Hematopoietic multipotent progenitor cell treated with erythropoietin and hydrocortisone succinate and interleukin-3 and kit ligand, for 15 days (in vitro differentiated cells): ENCODE results near the gene PLCD1.
"Not testable (repeated sequence)": the region's sequence is repeated elsewhere in the genome, so short reads cannot be mapped to it uniquely, and the experiment has no call there.

Experiments used
- DNase-seq: peaks from one replicate; pipeline ENCODE4 v3.0.0-alpha.2; 2015; ENCODE audit warnings: low spot score

The PLCD1 gene

DNA sequence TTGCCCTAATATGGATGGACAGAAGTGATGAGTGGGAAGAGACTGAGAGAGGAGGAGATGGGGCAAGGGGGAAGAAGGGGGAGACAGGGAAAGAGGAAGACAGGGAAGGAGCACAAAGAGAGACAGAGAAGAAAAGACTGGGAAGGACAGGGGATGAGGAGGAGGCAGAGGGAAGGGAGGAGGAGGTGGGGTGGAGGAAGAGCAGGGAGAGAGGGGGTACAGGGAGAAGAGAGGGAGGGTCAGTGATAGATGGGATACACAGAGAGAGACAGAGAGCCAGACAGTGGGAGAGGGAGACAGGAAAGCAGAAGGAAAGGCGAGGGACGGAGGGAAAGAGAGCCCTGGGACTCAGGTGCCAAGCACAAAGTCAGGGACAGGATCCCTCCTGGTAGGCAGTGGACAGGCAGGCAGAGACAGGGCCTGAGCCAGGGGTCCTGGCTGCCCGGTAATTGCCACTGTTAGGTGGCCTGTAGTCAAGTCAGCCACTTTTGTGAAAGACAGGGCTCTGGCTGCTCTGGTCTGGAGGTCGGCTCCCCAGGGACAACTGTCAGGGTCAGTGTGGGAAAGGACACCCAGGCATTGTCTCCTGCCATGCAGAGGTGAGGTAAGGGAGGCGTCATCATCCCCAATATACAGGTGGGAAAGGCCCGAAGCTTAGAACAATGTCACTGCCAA, 29.1 kb downstream of the PLCD1 start:
- no peak for DNase-seq

DNA sequence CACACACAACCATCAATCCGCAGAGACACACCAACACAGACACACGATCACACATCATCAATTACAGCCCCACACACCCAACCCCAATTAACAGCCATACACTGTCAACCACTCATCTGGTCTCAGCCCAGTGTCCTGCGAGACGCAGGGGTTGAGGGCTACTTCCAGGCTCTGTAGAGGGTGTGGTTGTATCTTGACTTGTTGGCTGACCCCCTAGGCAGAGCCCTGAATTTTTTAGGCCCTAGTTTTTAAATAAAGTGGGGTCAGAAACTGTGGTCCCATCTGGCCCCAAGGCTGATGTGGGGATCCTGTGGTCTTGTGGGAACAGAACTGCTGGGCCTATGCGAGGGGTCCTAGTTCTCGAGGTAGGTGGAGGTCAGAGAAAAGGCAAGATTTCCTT, 29.6 kb downstream of the PLCD1 start:
- no peak for DNase-seq

DNA sequence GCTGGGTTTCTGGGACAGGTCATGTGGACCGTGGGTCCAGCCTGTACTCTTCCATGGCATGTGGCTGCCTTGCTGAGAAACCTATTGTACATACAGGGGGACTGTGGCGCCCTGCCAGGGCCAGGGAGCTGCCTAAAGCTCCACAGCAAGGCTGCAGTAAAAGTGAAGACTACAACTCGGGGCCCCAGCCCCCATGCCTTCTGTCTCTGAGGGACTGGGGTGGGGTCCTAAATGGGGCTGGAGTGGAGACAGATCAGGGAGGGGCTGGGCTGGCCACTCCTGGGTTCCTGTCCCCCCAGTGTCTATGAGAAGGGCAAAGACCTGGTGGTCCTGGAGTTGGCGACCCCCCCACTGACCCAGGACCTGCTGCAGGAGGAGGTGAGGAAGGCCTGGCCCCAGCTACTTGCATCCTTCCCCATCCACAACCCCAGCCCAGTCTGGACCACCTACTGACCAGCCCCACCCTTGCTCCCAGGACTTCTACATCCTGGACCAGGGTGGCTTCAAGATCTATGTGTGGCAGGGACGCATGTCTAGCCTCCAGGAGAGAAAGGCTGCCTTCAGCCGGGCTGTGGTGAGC, 31.6 kb downstream of the PLCD1 start:
- no peak for DNase-seq

DNA sequence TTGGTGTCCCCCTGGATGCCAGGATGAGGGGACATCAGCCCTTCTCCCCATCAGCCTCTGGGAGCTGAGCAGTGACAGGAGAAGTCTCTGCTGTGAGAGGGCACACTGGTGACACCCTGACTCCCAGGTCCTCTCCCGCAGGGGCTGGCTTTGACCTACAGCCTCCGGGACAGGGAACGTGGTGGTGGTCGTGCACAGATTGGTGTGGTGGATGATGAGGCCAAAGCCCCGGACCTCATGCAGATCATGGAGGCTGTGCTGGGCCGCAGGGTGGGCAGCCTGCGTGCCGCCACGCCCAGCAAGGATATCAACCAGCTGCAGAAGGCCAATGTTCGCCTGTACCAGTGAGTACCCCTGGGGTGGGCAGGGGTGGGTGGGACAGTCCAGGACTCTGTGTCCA, 32.1 kb downstream of the PLCD1 start:
- DNase-seq: no peak

DNA sequence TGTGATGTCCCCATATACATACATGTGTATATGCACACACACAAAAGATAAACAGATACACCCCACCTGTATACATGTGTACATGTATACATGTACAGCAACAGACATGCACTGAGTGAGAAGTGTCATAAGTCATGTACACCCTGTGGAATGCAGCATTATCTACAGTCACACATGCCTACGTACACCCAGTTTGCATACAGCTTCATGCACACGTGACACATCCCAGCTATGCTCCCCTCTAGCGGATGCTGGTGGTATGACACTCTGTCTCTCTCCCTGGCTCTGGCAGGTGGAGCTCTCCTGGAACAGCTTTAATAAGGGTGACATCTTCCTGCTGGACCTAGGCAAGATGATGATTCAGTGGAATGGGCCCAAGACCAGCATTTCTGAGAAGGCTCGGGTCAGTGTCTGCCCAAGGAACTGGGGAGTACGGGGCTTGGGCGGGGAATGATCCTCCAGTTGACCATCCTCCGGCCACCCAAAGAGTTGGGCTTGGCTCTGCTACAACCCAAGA, 32.6 kb downstream of the PLCD1 start:
- peak; percentile 86 for DNase-seq

DNA sequence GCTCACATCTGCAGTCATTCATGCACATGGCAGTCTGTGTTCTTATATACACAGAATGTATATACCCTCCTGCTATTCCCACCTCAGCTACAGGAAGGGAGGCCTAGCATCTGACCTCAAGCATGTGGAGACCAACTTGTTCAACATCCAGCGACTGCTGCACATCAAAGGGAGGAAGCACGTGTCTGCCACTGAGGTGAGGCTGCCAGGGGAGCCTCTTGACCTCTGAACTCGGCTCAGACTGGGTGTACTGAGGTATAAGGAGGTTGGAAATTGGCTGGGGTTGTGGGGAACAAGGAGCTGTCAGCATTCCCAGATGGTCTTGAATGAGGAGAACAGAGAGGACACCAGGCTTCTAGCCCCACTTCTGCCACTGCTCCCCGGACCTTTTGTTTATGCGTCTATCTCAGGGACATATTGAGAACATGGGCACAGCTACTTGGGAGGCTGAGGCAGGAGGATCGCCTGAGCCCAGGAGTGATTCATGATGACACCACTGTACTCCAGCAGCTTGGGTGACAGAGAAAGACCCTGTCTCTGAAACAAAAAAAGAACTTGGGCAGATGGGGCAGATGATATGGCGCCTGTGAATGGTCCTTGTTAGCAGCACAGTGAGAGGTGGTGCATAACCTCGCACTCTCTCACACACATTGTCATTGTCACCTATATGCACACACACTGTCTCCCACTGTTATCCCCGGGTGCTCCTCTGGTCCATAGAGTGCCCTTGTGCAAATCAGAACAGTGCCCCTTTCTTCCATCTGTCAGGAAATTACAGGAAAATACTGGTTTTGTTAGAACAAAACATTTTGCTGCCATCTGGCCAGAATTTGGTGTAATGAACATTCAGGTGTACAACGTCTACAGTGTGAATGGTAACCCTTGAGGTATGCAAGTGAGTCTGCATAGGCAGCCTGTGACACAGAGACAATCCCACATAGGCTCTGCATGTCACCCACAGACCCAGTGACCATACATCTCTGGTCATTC, 33.5 kb downstream of the PLCD1 start:
- DNase-seq: no peak

DNA sequence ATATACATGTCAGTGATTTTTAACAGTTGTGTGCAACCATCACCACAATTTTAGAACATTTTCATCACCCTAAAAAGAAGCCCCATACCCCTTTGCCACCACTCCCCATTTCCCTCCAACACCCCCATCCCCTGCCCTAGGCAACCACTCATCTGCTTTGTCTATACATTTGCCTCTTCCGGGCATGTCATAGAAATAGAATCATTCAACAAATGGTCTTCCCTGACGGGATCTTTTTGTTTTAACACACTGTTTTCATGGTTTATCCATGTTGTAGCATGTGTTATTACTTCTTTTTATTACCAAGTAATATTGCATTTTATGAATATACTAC, 34.8 kb downstream of the PLCD1 start:
- DNase-seq: no peak

DNA sequence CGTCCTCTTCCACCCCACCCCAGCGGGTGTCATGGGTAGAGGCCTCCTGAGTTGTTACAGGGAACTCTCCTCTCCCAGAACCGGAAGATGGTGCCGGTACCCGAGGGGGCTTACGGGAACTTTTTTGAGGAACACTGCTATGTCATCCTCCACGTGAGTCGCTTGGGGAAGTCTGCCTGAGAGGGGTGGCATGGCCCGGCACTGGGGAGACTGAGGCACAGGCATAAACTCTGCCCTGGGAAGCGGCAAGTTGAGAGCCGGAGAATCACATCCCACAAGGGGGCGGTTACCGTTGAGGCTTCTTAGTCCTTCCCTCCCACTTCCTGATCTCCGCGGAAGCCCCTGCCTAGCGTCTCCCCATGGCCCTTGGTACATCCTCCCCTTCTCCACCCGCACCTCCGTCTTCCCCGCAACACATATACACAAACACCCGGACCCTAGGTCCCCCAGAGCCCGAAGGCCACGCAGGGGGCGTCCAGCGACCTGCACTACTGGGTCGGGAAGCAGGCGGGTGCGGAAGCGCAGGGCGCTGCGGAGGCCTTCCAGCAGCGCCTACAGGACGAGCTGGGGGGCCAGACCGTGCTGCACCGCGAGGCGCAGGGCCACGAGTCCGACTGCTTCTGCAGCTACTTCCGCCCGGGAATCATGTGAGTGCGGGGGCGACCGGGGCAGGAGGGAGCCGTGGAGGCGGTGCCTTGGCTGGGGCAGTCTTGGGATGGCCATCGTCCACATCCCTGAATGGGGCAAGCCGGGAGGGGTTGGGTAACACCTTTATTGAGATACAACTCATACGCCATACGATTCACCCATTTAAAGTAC, 35.4 kb downstream of the PLCD1 start:
- peak; percentile 16 for DNase-seq

DNA sequence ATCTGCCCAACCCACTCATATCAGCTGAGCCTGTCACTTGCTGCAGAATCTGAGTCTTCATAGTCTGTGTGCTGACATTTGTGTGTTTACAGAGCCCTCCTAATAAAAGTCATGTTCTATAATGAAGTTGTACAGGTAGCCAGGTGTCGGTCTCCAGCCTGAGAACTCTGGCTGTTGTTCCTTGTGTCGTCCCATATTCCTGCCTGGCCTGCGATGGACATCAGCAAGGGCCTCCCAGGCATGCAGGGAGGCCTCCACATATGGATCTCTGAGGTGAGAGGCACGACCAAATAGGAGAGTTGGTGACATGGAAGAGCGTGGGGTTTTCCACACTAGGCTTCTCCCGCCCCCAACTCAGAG, 36.0 kb downstream of the PLCD1 start:
- DNase-seq: no peak

DNA sequence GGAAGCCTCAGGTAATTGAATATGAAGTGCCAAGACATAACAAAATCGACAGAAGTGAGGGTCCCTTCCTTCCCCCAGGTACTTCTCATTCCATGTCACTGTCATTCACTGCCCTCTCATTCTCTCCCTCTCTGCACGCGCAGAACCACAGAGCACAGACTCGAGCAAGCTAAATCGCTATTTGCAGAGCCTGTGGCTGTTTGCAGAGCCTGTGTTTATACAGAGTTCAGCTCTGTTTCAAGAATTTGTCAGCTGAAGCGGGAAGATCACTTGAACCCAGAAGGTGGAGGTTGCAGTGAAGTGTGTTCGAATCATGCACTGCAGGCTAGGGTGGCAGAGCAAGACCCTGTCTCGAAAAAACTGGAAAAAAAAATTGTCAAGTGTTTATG, 36.4 kb downstream of the PLCD1 start:
- no peak for DNase-seq

DNA sequence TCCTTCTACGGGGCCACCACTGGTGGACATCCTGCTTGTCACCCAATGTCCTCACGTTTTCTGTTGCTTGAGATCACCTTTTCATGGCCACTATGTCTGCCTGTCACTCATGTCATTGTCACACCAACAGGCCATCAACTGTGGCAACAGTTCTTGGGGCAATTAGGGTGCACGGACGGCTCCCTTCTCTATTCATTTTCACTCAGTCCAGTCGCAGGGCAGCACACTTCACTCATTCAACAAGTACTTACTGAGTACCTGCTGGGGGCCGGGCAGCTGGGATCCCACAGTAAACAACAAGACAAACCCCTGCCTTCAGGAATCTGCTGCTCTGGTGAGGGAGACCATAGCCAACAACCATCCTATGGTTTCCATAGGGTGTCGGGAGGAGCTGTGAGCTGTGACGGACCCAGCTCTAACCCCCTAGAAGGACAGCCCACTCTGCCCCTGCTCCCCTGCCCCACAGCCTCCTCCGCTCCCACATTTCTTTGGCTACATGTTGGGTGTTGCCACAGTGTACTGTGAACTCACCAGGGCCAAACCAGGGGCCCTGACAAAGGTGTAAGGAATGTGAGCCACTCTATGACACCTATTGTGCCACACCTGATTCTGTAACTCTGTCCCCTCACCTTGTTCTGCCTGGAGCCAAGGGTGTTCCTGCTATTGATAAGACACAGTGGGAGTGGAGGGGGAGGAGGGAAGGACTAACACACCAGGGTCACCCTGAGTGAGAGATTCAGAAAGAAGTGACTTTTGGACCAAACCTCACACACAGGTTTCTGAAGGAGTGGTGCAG, 37.0 kb downstream of the PLCD1 start:
- DNase-seq: no peak

DNA sequence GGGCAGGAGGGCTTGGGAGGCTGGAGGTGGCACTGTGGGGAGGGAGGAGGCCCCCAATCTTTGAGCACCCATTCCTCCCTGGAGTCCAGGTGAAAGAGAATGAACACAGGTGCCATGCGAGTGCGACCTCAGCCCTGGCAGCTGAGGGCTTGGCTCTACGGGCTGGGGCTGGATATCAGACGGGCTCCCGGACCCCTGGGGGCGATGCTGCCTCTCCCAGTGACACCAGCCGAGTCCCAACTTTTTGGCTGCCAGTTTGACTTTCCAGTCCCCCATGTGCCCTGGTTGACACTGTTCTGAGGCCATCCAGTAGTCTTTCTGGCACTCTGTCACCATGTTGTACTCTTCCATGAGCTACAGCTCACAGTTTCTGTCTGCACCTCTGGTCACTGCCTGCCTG, 37.6 kb downstream of the PLCD1 start:
- no peak for DNase-seq

DNA sequence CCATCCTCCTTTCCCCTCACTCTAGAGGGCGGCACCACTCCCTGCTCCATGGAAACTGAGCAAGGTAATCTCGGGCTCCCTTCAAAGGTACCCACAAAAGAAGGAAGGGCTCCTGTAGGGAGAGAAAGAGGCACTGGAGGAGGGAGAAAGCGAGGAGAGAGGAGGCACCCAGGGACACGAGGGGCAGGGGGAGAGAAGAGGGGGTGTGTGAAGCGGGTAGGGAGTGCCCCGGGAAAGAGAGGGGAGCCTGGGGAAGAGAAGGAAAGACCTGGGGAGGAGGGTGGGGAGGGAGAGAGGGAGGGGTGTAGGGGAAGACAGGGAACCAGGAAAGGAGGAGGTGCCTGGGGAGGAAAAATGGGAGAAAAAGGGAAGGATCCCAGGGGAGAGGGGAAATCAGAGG, 38.3 kb downstream of the PLCD1 start:
- no peak for DNase-seq

DNA sequence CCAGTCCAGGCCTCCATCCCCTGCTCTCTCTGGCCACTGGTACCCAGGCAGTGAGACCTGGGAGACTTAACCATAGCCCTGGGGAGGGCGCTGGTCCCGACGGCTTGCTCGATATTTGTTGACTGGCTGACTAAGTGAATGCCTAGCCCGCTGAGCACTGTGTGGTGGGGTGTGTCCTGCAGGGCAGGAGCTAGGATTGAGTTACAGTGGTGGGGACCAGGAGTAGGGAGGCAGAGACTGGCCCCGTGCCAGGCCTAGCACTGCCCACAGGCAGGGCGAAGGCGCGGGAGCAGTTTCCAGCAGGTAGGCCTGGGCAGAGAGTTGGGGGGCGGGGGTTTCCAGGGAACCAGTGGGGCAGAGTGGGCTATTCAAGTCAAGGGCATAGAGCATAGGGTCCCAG, 38.9 kb downstream of the PLCD1 start, which contains the start of gene VILL:
VILL (plus strand) TSS at position 260 of the 400 bp plus-strand sequence. CDS start 2,887 bp downstream, outside the sequence.
- DNase-seq: no peak

DNA sequence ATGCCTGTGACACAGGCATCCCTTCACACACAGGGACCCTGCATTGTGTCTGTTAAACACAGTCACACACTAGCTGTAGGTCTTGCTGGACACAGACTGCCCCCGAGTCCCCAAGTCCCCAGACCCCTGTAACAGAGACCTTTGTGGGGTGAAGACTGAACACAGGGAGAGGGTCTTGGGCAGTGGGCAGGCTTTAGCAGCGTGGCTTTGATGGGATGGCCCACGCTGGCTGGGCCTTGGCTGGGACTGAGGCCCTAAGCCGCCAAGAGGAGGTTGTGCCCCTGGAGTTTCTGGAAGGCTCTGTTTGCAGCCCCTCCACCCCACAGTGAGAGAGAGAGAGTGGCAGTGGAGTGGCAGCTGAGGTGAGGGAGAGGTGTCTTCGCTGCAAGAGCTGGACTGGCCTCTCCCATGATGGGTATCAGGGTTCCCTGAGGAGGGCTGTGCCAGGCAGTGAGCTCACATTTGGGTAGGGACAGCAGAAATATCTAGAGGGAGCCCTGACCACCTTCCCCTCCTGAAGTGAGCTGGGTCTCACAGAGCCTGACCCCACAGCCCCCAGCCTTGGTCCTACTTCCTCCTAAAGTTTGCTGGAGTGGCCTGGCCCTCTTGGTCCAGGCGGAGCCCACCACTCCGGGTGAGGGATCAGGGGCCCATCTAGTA, 39.5 kb downstream of the PLCD1 start:
- DNase-seq: no peak

DNA sequence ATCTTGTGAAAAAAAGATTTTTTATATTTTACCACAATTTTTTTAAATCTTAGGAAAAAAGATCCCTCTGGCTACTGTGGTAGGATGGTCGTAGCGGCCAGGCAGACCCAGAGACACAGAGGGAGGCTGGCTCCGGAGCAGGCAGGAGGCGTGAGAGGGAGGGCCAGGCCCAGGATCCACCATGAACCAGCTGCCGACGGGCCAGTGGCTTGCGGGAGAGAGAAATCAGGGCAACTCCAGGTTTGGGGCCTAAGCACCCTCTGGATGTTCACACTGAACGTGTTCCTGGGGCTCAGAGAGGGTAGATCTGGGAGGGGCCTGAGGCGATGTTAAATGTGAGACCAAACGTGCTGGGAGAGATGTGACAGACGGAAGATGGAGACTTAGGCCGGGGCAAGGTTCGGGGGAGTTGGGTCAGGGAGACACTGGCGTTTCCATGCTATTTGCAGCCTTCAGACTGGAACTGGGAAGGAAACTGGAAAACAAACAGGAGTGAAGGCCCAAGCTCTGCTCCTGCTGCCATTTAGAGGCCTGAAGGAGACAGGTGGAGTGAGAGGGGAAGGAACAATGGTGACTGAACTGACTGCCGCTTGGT, 40.4 kb downstream of the PLCD1 start:
- no peak for DNase-seq

DNA sequence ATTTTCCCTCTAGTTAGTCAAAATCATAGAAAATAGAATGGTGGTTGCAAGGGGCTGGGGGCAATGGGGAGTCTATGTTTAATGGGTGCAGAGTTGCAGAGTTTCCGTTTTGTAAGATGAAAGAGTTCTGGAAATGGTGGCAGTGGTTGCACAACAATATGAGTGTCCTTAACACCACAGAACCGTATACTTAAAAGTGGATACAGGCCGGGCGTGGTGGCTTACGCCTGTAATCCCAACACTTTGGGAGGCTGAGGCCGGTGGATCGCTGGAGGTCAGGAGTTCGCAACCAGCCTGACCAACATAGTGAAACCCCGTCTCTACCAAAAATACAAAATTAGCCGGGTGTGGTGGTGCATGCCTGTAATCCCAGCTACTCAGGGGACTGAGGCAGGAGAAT, 41.1 kb downstream of the PLCD1 start:
- DNase-seq: not testable (repeated sequence)

DNA sequence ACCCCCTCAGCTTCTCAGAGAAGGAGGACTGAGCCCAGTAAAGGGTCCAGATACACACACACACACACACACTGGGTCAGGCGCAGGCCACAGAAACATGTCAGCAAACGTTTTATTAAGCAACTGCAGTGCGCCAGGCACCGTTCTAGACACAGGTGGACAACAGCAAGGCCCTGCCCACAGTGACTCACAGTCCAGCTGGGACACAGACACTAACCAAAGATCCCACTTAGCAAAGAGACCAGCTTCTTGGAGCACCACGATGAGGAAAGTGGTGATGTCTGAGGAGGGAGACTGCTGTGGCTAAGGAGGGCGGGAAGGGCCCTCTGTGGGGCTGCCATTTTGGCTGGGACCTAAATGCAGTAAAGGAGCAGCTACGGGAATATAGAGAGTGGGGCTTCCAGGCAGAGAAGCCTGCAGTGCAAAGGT, 41.7 kb downstream of the PLCD1 start:
- DNase-seq: no peak

DNA sequence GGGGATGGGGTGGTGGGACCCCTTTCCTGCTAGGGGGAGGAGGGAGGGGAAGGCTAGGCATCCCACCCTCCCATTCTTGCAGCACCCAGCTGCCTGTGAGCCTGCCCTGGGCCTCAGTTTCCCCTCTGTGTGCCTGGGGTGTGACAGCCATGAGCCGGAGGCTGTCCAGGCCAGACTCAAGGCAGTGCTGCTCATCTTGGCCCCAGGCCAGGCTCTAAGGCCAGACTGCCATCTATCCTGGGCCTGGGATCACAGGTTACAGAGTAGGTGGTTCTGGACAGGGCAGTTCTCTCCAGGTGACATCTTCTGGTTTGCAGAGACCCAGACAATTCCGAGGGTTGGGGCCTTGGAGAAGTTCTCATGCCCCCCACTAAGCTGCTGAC, 42.1 kb downstream of the PLCD1 start:
- DNase-seq: no peak
